ENCODE data around the gene CZIB. TPM values are rescaled to one million over a fixed set of nuclear protein-coding genes. Genes with fewer than 3 reads are reported as not detected.

Gene CZIB
- total and polyA plus RNA-seq, 2 of the 4 experiments (the other 2 are of a cell fraction): 41.0 to 58.9 TPM

DNA sequence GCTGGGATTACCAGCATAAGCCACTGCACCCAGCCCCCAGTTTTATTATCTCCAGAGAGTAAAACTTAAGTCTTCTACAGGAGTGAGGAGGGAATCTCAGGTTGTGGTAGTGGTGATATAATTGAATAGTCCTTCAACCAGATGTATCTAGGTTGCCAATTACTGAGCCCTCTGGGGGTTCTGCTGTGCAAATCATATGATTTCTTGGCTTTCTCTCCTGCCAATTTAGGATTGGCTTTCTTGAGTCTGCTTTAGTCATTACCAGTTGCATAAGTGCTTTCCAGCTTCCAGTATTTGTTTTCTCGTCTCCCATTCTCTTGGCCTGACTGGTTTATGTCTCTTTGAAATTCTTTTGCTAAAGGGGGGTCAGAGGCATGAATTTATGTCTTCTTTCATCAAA, 12.7 kb downstream of the CZIB start:
- no peaks in the 10 kb centered on the region for H3K4me1 ChIP-seq (ENCODE audit: control insufficient read depth, insufficient read depth, low read length)
- no peak overlapping the region for H3K4me2 ChIP-seq (ENCODE audit: low read depth, low read length)
- H3K79me1 ChIP-seq (ENCODE audit: low read depth in 1 of 2, low read length in 2 of 2): peaks cover 0 to 4% of the 10 kb centered on the region in 2 experiments; a peak in 3 of 4 replicates
- peaks cover 6% of the 10 kb centered on the region for H3K9me3 ChIP-seq (ENCODE audit: control insufficient read depth, insufficient read depth, low read length)
- H2AFZ ChIP-seq (replicated peaks; ENCODE audit: low read length, poor library complexity): no peak overlapping the region
- in situ Hi-C loops (cut with MboI; ENCODE audit: low sequenced_read_pairs): no loop called here
- no peak overlapping the region for H2BK20ac ChIP-seq (ENCODE audit: low read depth, low read length)
- H4K5ac ChIP-seq (ENCODE audit: low read depth, low read length): no peak overlapping the region
- no peak overlapping the region for H3K9ac ChIP-seq (ENCODE audit: low read depth, low read length)
- H2BK15ac ChIP-seq (ENCODE audit: low read depth, low read length): no peak overlapping the region
- H3K18ac ChIP-seq (ENCODE audit: low read depth, low read length): no peak overlapping the region
- H3K9me1 ChIP-seq (ENCODE audit: insufficient read depth, low read length): no peaks in the 10 kb centered on the region
- no peak overlapping the region for H3K27ac ChIP-seq (ENCODE audit: insufficient read depth, low read length)
- dilution Hi-C loops (cut with HindIII; ENCODE audit: low sequenced_read_pairs, unreplicated experiment): no loop called here
- no TSS peak for BruUV-seq (replicated peaks)
- H3K23ac ChIP-seq (ENCODE audit: low read depth, low read length): no peak overlapping the region
- peaks cover 50% of the 10 kb centered on the region for H3K36me3 ChIP-seq (ENCODE audit: control insufficient read depth, insufficient read depth, low read length)
- WGBS, 2 experiments (ENCODE audit: extremely low coverage in 2 of 2, insufficient read length in 1 of 2): no CpG with 5 or more reads among the region's 1 CpG
- H3K4ac ChIP-seq (ENCODE audit: low read depth, low read length): no peak overlapping the region
- H2AK5ac ChIP-seq (ENCODE audit: low read depth, low read length): no peak overlapping the region
- TF ChIP-seq FOS (IDR thresholded peaks at IDR 0.05; ENCODE audit: low read depth, low read length): no peak
- TF ChIP-seq MXI1 (IDR thresholded peaks at IDR 0.05; ENCODE audit: borderline replicate concordance, low read depth, low read length): no peak
- TF ChIP-seq, protein P1, sequence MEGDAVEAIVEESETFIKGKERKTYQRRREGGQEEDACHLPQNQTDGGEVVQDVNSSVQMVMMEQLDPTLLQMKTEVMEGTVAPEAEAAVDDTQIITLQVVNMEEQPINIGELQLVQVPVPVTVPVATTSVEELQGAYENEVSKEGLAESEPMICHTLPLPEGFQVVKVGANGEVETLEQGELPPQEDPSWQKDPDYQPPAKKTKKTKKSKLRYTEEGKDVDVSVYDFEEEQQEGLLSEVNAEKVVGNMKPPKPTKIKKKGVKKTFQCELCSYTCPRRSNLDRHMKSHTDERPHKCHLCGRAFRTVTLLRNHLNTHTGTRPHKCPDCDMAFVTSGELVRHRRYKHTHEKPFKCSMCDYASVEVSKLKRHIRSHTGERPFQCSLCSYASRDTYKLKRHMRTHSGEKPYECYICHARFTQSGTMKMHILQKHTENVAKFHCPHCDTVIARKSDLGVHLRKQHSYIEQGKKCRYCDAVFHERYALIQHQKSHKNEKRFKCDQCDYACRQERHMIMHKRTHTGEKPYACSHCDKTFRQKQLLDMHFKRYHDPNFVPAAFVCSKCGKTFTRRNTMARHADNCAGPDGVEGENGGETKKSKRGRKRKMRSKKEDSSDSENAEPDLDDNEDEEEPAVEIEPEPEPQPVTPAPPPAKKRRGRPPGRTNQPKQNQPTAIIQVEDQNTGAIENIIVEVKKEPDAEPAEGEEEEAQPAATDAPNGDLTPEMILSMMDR (conservative IDR thresholded peaks at IDR 0.05; ENCODE audit: low read depth, low read length): no peak
- no peak for TF ChIP-seq MAZ (IDR thresholded peaks at IDR 0.05; ENCODE audit: borderline replicate concordance, low read depth, low read length)
- TF ChIP-seq RCOR1 (IDR thresholded peaks at IDR 0.05; ENCODE audit: insufficient replicate concordance, low read length): no peak
- TF ChIP-seq, protein P2, sequence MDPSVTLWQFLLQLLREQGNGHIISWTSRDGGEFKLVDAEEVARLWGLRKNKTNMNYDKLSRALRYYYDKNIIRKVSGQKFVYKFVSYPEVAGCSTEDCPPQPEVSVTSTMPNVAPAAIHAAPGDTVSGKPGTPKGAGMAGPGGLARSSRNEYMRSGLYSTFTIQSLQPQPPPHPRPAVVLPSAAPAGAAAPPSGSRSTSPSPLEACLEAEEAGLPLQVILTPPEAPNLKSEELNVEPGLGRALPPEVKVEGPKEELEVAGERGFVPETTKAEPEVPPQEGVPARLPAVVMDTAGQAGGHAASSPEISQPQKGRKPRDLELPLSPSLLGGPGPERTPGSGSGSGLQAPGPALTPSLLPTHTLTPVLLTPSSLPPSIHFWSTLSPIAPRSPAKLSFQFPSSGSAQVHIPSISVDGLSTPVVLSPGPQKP (IDR thresholded peaks at IDR 0.05; ENCODE audit: borderline replicate concordance, low read depth, low read length): no peak
- no peak for TF ChIP-seq NFE2L2 (IDR thresholded peaks at IDR 0.05; ENCODE audit: low read depth, low read length)
- TF ChIP-seq SMC3 (IDR thresholded peaks at IDR 0.05; ENCODE audit: low read depth, low read length): no peak
- TF ChIP-seq CEBPB (IDR thresholded peaks at IDR 0.05; ENCODE audit: low read depth, low read length): no peak
- TF ChIP-seq, protein P3, sequence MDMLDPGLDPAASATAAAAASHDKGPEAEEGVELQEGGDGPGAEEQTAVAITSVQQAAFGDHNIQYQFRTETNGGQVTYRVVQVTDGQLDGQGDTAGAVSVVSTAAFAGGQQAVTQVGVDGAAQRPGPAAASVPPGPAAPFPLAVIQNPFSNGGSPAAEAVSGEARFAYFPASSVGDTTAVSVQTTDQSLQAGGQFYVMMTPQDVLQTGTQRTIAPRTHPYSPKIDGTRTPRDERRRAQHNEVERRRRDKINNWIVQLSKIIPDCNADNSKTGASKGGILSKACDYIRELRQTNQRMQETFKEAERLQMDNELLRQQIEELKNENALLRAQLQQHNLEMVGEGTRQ (IDR thresholded peaks at IDR 0.05; ENCODE audit: low read depth, low read length): no peak
- no peak for TF ChIP-seq MAFK (IDR thresholded peaks at IDR 0.05; ENCODE audit: low read depth, low read length)
- TF ChIP-seq CHD1 (IDR thresholded peaks at IDR 0.05; ENCODE audit: low read depth, low read length): no peak
- no peak for TF ChIP-seq POLR2A (IDR thresholded peaks at IDR 0.05; ENCODE audit: low read depth, low read length)
- TF ChIP-seq BHLHE40 (IDR thresholded peaks at IDR 0.05; ENCODE audit: low read depth, low read length): no peak
- no peak for TF ChIP-seq RFX5 (IDR thresholded peaks at IDR 0.05; ENCODE audit: low read depth, low read length)
- TF ChIP-seq RAD21 (IDR thresholded peaks at IDR 0.05; ENCODE audit: low read length): no peak
- no peak overlapping the region for H2BK120ac ChIP-seq (ENCODE audit: low read depth, low read length)
- ChIA-PET CTCF (no interaction called here), POLR2A (ENCODE audit: unreplicated experiment) (no interaction called here)
- no peaks in the 10 kb centered on the region for H3K27me3 ChIP-seq (ENCODE audit: control insufficient read depth, insufficient read depth, low read length)
- DNase-seq (no peak), ATAC-seq (ENCODE audit: low read depth) (no peak)
- H2AK9ac ChIP-seq (replicated peaks; ENCODE audit: low read depth, low read length, poor library complexity): no peak overlapping the region
- no peak overlapping the region for H4K91ac ChIP-seq (ENCODE audit: insufficient read depth, low read depth, low read length)
- no peak overlapping the region for H2BK5ac ChIP-seq (ENCODE audit: low read depth, low read length, poor library complexity, severe bottlenecking)
- no peaks in the 10 kb centered on the region for H4K20me1 ChIP-seq (ENCODE audit: insufficient read depth, low read length)
- H3K4me3 ChIP-seq (ENCODE audit: insufficient read depth, low read depth, low read length): no peak overlapping the region
- no peak overlapping the region for H3K14ac ChIP-seq (replicated peaks; ENCODE audit: low read depth, low read length)
- H4K8ac ChIP-seq (ENCODE audit: low read depth in 2 of 2, low read length in 2 of 2): no peak overlapping the region
- H3K56ac ChIP-seq (ENCODE audit: extremely low read depth, insufficient read depth, low read length): no peak overlapping the region
- intact Hi-C loops (cut with micrococcal nuclease): no loop called here

All from IMR-90 (cell line).